GM19035 (cell line): ENCODE results near the gene PRICKLE1.

ENCODE experiments used
- ATAC-seq: cut with Tn5 transposase; IDR thresholded peaks from one replicate; pipeline ENCODE4 v1.9.1; 2021; ENCODE audit not compliant: unreplicated experiment

The PRICKLE1 gene

DNA sequence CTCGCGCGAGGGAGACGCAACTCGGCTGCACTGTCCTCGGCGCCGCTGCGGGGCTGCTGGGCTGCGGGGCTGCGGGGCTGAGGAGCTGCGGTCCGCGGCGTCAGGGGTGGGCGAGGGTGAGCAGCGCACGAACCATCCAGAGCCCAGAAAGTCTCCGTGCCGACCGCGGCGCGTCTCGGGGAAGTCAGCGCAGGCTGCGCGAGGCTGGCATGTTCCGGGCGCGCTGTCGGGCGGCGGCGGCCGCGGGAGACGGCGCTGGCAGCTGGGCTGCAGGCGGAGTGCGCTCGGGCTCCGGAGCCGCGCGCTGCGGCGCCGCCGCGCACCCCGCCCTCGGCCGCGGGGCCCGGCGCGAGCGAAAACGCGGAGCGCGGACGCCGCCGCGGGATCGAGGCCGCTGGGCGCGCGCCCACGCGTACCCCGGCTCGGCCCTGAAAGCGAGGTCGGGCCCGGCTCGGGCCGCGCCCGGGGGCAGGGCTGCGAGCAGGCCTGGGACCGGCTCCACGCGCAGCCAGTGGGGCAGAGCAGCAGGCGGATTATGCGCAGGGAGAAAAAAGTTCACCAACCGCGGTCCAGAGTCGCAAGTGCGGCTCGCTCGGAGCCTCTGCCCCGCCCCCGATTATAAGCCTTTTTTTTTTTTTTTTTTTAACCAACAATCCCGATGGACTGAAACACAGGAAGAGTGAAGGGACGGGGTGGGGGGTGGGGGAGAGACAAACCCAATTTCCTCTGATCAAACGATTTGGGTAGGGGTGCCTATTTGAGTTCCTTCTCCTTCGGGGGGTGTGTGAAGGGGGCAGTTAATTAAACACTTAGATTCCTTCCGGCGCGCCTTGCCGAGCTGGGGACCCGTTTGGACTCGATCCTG lies at the start of gene PRICKLE1:
TSS of gene PRICKLE1 (minus strand) at position 282 of the 865 bp plus-strand sequence. CDS start 117,230 bp downstream, outside the sequence.
- ATAC-seq: peak; percentile 71

- ATAC-seq: no peak
Observed at GRCh38 chr12:42638697-42639096, 49.2 kb upstream of the PRICKLE1 start.

DNA sequence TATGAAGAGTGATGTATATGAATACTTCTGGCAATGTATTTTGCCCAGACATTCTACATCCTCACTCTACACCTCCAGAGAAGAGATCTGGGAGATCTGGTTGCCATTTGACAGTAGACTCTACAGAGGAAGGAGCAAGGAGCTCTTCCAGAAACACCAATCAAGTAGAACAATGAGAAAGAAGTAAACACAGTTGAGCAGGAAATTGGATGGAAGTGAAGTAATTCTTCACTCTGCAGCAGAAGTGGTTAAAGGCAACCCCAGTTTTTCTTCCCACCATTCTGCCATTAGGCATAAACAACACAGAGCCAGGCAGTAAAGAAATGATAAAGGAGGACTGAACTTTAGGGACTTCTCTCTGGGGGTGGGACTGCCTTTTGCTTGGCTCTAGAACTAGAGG lies 48.5 kb upstream of the PRICKLE1 start:
- no peak for ATAC-seq

- ATAC-seq: no peak
Observed at GRCh38 chr12:42636993-42637392, 47.4 kb upstream of the PRICKLE1 start.

- no peak for ATAC-seq
Observed at GRCh38 chr12:42633594-42633993, 44.0 kb upstream of the PRICKLE1 start.

DNA sequence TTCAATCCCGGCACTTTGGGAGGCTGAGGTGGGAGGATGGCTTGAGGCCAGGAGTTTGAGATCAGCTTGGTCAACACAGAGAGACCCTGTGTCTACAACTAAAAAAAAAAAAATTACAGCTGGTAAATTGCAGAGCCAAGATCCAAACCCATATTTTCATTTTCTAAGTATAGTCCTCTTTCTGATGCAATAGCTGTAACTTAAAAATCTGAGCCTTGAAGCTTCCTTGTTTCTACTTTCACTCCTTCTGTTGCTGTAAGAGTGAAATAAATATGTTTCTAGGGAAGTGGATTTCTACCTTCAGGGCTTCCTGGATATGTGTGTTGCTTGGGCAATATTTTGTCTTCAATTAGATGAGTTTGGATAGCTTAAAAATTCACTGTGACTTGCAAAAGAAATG lies 42.0 kb upstream of the PRICKLE1 start:
- ATAC-seq: no peak

DNA sequence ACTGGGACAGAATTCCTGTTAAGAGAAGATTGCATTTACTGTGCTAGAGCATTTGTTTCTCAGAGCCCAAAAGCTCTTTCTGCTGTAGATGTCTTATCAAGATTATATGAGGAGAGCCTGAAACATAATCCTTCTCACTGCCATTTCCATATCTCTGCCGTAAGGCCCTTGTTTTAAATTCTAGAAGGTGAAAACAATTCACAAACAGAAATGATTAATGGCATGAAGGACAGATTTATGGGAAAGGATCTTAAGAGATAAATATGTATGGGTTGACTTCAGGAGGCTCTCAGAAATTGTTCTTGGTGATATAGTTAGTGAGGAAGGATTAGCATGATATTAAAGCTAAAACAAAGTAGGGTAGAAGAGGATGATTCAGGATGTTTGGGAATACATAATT lies 40.8 kb upstream of the PRICKLE1 start:
- no peak for ATAC-seq

DNA sequence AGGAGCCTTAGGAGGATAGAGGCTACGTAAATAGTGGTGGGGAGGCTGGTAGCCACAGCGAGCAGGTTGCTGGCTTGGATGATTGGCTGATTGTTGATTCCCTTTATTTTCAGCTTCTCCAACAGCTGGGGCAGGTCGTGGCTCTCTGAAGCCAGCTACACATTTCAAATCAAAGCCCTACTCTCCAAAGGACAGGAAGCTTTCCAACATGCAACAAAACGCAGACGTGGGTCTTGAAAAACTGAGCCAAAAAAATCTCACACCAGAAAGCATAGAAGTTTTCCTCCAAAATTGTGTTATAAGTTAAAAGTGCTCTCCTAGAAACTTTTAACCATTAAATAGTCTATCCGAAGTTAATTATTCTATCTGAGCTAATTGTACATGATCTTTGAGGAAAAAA lies 37.6 kb upstream of the PRICKLE1 start:
- no peak for ATAC-seq

GRCh38 chr12:42625611-42626010 lies 36.1 kb upstream of the PRICKLE1 start:
- ATAC-seq: no peak

GRCh38 chr12:42617622-42618021 lies 28.1 kb upstream of the PRICKLE1 start:
- ATAC-seq: no peak

GRCh38 chr12:42615006-42615405 lies 25.5 kb upstream of the PRICKLE1 start:
- no peak for ATAC-seq

DNA sequence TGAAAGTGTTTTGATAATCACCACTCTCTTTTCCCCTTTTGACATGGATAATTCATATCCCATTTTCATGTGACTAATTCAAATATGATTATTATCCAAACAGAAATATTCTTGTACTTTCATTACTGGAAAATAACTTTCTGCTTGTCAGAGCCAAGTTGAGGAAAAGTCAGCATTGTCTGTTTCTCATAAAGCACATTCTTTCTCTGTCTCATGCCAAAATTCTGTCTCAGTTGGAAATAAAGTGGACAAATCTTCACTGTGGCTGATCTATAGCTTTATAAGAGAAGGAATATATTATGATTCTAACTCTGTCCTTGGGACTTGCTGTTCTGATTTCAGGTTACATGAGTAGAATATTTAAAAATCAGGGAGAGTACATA lies 22.7 kb upstream of the PRICKLE1 start:
- no peak for ATAC-seq

DNA sequence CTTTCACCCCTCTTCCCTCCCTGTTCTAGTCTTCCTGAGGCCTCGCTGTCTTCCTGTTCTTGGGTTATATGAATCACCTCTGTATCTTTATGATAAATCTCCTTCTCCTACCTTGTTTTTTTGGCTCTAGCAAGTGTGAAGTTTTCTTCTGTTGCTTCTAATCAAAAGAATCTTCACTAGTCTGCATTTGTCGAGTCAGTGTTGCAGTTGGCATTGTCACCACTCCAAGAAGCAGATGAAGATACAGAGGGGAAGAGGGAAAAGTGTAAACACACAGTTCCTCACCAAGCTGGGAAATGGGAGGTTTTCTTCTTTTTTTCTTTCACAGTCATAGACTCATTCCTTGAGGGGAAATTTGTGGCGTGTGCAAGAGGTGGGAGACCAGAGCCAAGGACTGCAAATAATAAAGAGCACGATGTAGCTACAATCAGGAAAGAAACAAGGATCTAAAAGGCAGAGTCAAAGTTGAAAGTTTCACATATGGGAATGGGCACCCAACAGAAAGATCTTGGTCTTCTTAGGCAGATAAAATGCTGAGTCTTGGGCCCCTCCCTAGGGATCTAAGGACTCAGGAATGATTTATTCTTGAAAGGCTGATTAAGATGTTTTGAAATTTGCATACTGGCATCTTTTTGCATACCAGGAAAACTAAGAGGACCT lies 22.2 kb upstream of the PRICKLE1 start:
- no peak for ATAC-seq

DNA sequence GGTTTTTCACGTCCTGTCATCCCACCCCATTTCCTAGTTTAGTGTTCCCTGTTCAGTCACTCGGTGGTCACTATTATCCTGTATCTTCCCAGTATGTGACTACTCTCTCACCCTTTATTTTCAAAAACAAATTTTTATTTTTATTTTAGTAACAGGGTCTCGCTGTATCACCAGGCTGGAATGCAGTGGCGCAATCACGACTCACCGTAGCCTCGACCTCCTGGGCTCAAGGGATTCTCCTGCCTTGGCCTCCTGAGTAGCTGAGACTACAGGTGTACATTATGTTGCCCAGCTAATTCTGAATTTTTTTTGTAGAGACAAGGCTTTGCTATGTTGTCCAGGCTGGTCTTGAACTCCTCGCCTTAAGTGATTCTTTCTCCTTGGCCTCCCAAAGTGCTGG lies 20.1 kb upstream of the PRICKLE1 start:
- no peak for ATAC-seq

DNA sequence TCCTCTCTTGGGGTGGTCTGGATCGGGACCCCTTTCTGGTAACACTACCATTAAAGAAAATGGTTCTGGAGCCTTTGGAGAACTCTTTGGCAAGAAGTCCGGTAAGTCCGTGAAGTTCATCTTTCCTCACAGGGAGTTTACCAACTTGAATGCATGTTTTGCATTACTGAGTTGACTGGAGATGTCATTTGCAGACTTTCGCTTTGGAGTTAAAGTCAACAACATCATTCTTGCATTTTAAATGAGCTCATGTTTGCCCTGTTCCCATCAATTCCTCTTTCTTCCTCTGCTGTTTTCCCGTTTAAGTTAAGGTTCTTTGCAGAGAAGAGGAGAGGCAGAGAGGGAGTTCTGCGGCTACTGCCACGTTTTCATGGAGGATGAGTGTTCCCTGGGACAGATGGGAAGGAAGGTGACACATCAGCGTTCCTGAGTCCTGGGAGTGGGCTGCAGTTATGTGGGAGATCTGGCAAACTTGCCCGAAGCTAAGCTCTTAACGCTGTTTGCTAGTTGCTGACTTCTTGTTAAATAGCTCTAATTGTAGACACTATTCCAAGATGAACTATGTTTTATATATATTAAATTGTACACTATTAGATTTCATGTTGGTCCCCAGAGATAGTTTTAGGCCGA lies 18.8 kb upstream of the PRICKLE1 start:
- ATAC-seq: no peak

DNA sequence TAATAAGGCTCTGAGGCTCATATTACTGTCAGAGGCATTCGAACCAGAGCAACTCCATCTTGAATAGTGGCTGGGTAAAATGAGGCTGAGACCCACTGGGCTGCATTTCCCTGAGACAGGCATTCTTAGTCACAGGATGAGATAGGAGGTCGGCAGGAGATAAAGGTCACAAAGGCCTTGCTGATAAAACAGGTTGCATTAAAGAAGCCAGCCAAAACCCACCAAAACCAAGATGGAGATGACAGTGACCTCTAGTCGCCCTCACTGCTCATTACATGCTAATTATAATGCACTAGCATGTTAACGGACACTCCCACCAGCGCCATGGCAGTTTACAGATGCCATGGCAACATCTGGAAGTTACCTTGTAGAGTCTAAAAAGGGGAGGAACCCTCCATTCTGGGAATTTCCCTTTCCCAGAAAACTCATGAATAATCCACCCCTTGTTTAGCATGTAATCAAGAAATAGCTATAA lies 18.1 kb upstream of the PRICKLE1 start:
- no peak for ATAC-seq

- no peak for ATAC-seq
Observed at GRCh38 chr12:42606471-42606870, 16.9 kb upstream of the PRICKLE1 start.

DNA sequence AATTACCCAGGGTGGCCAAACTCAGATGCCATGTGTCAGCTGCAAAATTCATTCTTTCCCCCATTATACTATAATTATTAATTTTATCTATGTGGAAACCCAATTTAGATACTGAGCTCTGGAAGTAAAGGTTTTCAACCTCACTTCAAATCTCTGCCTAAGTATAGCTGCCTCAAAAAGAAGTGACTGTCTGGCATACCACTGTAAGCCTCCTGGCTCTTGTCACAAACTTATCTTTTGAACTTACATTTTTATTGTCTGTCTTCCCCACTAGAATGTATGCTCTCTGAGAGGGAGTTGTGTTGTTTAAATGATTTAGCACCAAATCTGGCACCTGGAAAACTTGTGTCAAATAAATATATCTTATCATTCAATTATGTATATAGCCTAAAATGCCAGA lies 16.1 kb upstream of the PRICKLE1 start:
- no peak for ATAC-seq

GRCh38 chr12:42603246-42603990 lies 13.9 kb upstream of the PRICKLE1 start:
- no peak for ATAC-seq

- no peak for ATAC-seq
Observed at GRCh38 chr12:42593874-42594273, 4.3 kb upstream of the PRICKLE1 start.

- ATAC-seq: no peak
Observed at GRCh38 chr12:42590330-42590934, 886 bp upstream of the PRICKLE1 start.
